ENCODE data around the gene PSMC3. TPM values are rescaled to one million over a fixed set of nuclear protein-coding genes. Genes with fewer than 3 reads are reported as not detected.

PSMC3 gene
- total RNA-seq, 3 donors from 2014 or later (not counting 1 experiment from before 2014, with no cell fraction given) = 74.0 to 85.9 (median 77.7) TPM

- ATAC-seq (no peak), DNase-seq (no peak)
- Mint-ChIP-seq H3K27me3 (ENCODE audit: low read depth in 2 of 2) (peaks cover 0 to 3% of the 10 kb centered on the region in 2 donors), H3K4me3 (no peak overlapping the region), H3K36me3 (no peaks in the 10 kb centered on the region), H3K4me1 (no peaks in the 10 kb centered on the region), H3K9me3 (no peaks in the 10 kb centered on the region), H3K27ac (no peak overlapping the region)
- Histone ChIP-seq H3K9me3 (ENCODE audit: control insufficient read depth, insufficient read depth, low read length) (no peaks in the 10 kb centered on the region), H3K36me3 (ENCODE audit: control insufficient read depth, insufficient read depth, low read length) (no peaks in the 10 kb centered on the region), H3K27me3 (ENCODE audit: control insufficient read depth, insufficient read depth, low read length) (no peaks in the 10 kb centered on the region), H3K4me1 (ENCODE audit: control insufficient read depth, insufficient read depth, low read length) (no peaks in the 10 kb centered on the region), H3K4me3 (ENCODE audit: low read length) (no peak overlapping the region), H3K27ac (ENCODE audit: low read length) (no peak overlapping the region)
- intact Hi-C loops (cut with micrococcal nuclease) = no loop called here
- 98% methylated on average over 3 of the region's 3 CpGs for whole genome bisulfite sequencing (ENCODE audit: insufficient coverage)
- TF ChIP-seq CTCF (IDR thresholded peaks at IDR 0.05) = no peak
These were observed 10.5 kb upstream of the PSMC3 start for GRCh38 chr11:47436726-47437125.

- Histone ChIP-seq H3K36me3 (ENCODE audit: control insufficient read depth, insufficient read depth, low read length) (no peaks in the 10 kb centered on the region), H3K27ac (ENCODE audit: low read length) (no peak overlapping the region), H3K4me3 (ENCODE audit: low read length) (no peak overlapping the region), H3K9me3 (ENCODE audit: control insufficient read depth, insufficient read depth, low read length) (no peaks in the 10 kb centered on the region), H3K27me3 (ENCODE audit: control insufficient read depth, insufficient read depth, low read length) (no peaks in the 10 kb centered on the region), H3K4me1 (ENCODE audit: control insufficient read depth, insufficient read depth, low read length) (no peaks in the 10 kb centered on the region)
- no peak for ATAC-seq
- peaks cover 0 to 3% of the 10 kb centered on the region in 2 donors for H3K27me3 Mint-ChIP-seq (ENCODE audit: low read depth in 2 of 2)
- H3K4me1 Mint-ChIP-seq = no peaks in the 10 kb centered on the region
- H3K4me3 Mint-ChIP-seq = no peak overlapping the region
- no peaks in the 10 kb centered on the region for H3K36me3 Mint-ChIP-seq
- WGBS (ENCODE audit: insufficient coverage) = 94% methylated on average over 3 of the region's 3 CpGs
- no peak for DNase-seq
- intact Hi-C loops (cut with micrococcal nuclease) = no loop called here
- H3K9me3 Mint-ChIP-seq = no peaks in the 10 kb centered on the region
- H3K27ac Mint-ChIP-seq = no peak overlapping the region
- TF ChIP-seq CTCF (IDR thresholded peaks at IDR 0.05) = no peak
These were observed 9.4 kb upstream of the PSMC3 start for GRCh38 chr11:47435687-47436086.

GRCh38 chr11:47434011-47434786 lies 8.0 kb upstream of the PSMC3 start:
- intact Hi-C loops (cut with micrococcal nuclease) = no loop called here
- Mint-ChIP-seq H3K9me3 (no peaks in the 10 kb centered on the region), H3K36me3 (no peaks in the 10 kb centered on the region), H3K27ac (no peak overlapping the region), H3K27me3 (ENCODE audit: low read depth in 2 of 2) (peaks cover 0 to 3% of the 10 kb centered on the region in 2 donors), H3K4me3 (no peak overlapping the region), H3K4me1 (no peaks in the 10 kb centered on the region)
- DNase-seq (no peak), ATAC-seq (no peak)
- no peaks in the 10 kb centered on the region for H3K4me1 ChIP-seq (ENCODE audit: control insufficient read depth, insufficient read depth, low read length)
- TF ChIP-seq CTCF (IDR thresholded peaks at IDR 0.05) = no peak
- 91% methylated on average over 6 of the region's 7 CpGs for WGBS (ENCODE audit: insufficient coverage)
- H3K27ac ChIP-seq (ENCODE audit: low read length) = no peak overlapping the region
- no peaks in the 10 kb centered on the region for H3K36me3 ChIP-seq (ENCODE audit: control insufficient read depth, insufficient read depth, low read length)
- no peaks in the 10 kb centered on the region for H3K9me3 ChIP-seq (ENCODE audit: control insufficient read depth, insufficient read depth, low read length)
- no peaks in the 10 kb centered on the region for H3K27me3 ChIP-seq (ENCODE audit: control insufficient read depth, insufficient read depth, low read length)
- H3K4me3 ChIP-seq (ENCODE audit: low read length) = no peak overlapping the region

GRCh38 chr11:47433157-47433556 lies 6.9 kb upstream of the PSMC3 start:
- Mint-ChIP-seq H3K4me3 (no peak overlapping the region), H3K4me1 (no peaks in the 10 kb centered on the region), H3K27ac (no peak overlapping the region), H3K36me3 (no peaks in the 10 kb centered on the region), H3K27me3 (ENCODE audit: low read depth in 2 of 2) (peaks cover 0 to 3% of the 10 kb centered on the region in 2 donors), H3K9me3 (no peaks in the 10 kb centered on the region)
- ATAC-seq (no peak), DNase-seq (no peak)
- Histone ChIP-seq H3K27me3 (ENCODE audit: control insufficient read depth, insufficient read depth, low read length) (no peaks in the 10 kb centered on the region), H3K27ac (ENCODE audit: low read length) (no peak overlapping the region), H3K9me3 (ENCODE audit: control insufficient read depth, insufficient read depth, low read length) (no peaks in the 10 kb centered on the region), H3K36me3 (ENCODE audit: control insufficient read depth, insufficient read depth, low read length) (no peaks in the 10 kb centered on the region), H3K4me3 (ENCODE audit: low read length) (no peak overlapping the region), H3K4me1 (ENCODE audit: control insufficient read depth, insufficient read depth, low read length) (no peaks in the 10 kb centered on the region)
- 89% methylated on average over 3 of the region's 3 CpGs for WGBS (ENCODE audit: insufficient coverage)
- TF ChIP-seq CTCF (IDR thresholded peaks at IDR 0.05) = no peak
- intact Hi-C loops (cut with micrococcal nuclease) = no loop called here

Measured in natural killer cell (primary cell).